NOMO-1 treated with dmso at 0.1 percent for 144 hours (cell line): ENCODE results near the gene ANKFN1.

Experiments used
- DNase-seq: peaks from one replicate; lab custom pipeline; 2025; ENCODE audit not compliant: unreplicated experiment; lab: John Stamatoyannopoulos, UW

ANKFN1 gene, protein sequence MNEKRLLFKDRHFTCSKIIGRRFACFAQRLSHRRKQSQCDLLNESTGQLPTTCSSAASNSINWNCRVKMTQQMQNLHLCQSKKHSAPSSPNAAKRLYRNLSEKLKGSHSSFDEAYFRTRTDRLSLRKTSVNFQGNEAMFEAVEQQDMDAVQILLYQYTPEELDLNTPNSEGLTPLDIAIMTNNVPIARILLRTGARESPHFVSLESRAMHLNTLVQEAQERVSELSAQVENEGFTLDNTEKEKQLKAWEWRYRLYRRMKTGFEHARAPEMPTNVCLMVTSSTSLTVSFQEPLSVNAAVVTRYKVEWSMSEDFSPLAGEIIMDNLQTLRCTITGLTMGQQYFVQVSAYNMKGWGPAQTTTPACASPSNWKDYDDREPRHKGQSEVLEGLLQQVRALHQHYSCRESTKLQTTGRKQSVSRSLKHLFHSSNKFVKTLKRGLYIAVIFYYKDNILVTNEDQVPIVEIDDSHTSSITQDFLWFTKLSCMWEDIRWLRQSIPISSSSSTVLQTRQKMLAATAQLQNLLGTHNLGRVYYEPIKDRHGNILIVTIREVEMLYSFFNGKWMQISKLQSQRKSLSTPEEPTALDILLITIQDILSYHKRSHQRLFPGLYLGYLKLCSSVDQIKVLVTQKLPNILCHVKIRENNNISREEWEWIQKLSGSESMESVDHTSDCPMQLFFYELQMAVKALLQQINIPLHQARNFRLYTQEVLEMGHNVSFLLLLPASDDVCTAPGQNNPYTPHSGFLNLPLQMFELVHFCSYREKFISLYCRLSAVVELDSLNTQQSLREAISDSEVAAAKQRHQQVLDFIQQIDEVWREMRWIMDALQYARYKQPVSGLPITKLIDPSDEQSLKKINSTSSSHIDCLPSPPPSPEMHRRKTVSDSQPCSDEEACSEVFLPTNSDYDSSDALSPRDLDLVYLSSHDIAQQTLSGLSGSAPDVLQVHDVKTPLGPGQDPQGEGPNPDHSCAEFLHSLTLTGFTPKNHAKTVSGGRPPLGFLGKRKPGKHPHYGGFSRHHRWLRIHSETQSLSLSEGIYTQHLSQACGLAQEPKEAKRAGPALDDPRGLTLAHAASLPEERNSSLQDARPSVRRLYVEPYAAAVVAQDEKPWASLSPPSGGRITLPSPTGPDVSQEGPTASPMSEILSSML

DNA sequence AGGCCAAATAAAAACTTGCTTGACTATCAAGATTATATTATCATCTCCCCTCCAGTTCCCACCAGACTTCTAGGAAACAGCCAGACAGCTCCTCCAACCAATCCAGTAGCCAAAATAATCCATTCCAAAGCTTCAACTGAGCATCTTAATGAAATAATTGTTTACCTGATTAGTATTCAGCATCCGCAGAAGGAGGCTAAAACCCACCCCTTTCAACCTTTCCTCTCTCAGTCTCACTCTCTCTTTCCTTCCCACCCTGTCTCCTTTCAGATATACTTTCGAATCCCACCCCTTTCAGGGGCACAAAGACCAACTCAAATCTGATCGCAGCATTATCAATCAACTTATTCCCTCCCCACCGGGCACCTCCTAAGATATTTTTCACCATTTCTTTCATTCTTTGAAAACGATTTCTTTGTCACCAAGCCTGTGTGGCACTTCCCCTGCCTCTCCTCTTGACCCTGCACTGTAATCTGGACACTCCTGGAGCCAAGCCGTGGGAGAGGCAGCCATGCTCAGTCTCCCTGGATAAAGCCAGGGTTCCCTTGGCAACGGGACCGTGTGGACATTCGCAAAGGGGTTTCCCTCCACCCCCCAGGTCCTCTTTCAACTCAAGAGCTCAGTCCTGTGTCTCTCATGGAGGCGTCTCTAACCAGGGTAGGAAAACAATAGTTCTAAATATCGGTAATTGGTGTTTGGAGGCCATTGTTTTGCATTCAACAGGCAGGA lies at the start of gene ANKFN1:
Gene ANKFN1 (plus strand): TSS at position 602 of the 729 bp plus-strand sequence. CDS start 59,193 bp downstream, outside the sequence.
- DNase-seq = no peak

DNA sequence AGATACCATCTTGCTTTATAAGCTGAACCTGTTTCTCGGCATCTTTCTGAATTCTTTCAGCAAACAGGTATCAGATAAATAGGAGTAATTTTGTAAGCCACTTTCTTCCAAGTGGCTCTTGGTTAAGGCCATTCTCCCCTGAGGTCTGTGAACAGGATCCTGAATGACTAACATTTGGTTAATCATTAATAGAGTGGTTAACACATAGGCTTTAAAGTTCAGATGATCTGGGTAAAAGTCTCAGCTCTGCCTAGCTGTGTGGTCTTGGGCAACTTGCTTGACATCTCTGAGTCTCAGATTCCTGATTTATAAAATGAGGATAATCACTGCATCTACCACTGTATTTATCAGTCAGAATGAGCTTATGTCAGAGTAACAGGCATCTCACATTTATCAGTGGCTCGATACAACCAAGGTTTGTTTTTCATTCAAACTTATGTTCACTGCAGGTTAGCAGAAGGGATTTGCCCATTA lies 44.4 kb upstream of the ANKFN1 start:
- DNase-seq = no peak

DNA sequence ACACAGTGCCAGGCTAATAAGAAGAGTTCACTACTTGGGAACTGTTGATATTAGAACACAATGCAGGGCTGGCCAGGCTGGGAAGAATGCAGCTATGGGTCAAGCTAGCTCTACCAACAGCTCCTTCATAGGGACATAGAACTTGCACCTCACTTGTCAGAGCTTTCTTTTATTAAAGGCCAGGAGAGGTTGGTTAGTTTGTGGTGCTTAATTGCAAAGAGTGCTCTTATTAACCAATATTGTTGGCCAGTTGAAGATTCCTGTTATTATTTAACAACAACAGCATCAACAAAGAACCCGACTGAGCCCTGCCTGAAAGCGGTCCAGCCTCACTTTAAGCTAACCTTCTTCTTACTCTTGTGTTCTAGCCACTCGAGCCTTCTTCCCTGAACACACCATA lies 43.4 kb upstream of the ANKFN1 start:
- DNase-seq = no peak

DNA sequence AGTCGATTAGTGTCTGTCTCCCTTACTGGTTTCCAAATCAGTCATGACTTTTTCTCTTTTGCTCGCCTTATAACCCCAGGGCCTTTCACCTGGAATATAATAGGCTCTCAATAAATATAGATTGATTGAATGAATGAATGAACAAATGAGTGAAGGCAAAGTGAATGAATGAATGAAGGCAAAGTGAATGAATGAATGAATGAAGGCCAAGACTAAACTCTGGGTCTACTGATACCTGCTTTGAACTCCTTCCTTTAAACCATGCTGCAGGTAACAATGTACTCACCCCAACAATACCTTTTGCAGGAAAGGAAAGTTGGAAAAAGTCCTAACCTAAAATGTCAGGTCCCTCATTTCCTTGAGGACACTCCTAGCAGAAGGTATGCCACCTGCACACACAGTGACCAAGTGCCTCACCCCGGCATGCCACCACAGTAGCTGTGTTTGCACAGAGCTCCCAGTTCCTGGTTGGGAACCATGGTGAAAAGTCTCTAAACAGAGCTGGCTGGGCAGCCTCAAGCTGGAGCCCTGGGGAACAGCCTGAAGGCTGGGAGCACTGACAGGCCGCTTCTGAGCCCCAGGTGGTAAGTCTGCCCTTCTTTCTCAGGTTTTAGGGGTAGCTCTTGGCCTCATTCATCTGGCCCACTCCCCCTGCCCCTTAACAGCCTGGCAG lies 42.7 kb upstream of the ANKFN1 start:
- DNase-seq = no peak

DNA sequence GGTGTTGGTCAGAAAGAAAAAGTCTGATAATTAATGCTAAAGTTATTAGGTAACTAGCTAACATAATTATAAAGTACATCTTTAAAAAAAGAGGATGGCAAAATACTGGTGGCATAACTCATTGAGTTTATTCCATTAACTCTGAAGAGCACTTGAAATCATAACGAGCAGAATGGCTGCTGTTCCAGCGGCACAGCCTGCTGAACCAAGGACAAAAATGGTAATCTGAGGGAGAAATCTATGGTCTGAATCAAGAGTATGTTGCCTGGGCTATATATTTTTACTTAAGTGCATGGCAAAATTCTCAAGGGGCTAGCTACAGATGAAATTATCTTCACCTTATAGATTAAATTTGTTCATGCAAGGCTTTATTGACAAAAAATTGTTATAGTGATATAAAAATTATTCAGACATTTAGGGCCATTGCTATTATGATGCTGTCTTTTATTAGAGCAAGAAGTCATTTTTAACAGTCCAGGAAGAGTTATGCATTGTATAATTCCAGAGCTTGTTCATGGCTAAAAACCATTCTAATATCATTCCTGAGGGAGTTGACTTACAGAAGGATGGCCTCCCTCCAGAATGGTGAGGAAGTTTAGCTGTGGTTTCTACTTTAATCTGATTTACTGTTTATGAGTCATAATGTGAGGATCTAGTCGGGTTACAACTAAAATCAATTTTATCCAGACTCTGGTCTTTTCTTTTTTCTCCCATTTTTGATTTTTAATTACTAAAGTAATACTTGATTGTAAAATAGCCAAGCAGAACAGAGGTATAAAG lies 41.4 kb upstream of the ANKFN1 start:
- DNase-seq = no peak

DNA sequence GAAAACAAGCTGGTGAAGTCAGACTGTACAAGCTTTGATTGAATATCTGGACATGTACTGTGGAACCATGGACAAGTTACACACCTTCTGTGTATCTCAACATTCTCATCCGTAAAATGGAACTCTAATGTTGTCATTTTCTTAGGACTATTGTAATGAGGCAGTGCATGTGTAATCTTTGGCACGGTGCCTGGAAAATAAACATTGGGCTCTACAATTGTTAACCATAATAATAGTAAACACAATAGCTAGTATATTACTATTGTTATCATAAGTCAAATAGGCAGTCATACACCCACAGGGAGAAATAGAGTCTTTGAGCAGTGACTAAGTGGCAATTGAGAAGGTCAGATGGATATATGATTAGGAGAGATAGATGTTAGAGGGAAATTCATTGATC lies 39.8 kb upstream of the ANKFN1 start:
- no peak for DNase-seq

DNA sequence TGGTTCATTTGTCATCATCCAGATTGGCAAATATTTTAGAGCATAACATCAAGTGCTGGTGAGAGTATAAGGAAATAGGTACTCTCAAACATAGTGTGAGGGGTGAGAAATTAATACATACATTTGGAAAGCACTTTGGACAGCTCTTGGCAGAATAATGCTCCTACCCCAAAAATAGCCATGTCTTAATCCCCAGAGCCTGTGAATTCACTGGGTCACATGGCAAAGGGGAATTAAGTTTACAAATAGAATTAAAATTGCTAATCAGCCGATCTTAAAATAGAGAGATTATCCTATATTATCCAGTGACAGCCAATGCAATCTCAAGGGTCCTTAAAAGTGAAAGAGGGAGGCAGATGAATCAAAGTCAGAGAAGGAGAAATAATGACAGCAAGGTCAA lies 38.8 kb upstream of the ANKFN1 start:
- DNase-seq = no peak

DNA sequence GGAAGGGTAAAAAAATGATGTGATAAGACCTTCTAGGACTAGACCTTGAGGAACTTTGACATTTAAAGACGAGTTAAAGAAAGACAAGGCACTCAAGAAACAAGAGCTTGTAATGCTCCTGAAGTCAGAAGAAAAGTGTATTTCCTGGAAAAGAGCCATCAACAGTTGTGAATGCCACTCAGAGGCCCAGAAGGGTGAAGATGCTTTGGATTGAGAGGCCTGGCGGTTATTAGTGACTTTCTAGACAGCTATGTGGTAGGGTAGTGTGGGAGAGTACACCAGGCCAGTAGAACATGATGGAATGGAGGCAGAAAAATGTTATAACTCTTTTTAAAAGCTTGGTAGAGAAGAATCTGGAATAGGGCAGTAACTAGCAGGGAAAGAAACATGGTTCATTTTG lies 34.1 kb upstream of the ANKFN1 start:
- DNase-seq = no peak

DNA sequence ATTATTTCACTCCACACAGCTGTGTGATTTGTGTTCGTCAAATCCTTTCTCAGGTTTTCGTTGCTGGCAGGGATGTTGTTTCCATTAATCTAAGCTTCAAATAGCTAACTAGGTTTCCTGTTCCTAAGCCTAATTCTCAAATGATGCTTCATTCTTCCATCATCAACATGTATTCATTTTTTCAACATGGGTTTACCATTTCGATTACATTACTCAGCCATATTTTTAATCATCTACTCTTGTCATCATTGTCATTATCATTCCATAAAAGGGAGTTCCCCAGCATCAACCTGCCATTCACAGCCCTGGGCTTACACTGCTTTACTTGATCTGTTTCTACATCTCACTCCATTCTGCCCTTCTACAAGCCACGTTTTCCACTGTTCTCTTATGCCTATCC lies 33.3 kb upstream of the ANKFN1 start:
- no peak for DNase-seq

DNA sequence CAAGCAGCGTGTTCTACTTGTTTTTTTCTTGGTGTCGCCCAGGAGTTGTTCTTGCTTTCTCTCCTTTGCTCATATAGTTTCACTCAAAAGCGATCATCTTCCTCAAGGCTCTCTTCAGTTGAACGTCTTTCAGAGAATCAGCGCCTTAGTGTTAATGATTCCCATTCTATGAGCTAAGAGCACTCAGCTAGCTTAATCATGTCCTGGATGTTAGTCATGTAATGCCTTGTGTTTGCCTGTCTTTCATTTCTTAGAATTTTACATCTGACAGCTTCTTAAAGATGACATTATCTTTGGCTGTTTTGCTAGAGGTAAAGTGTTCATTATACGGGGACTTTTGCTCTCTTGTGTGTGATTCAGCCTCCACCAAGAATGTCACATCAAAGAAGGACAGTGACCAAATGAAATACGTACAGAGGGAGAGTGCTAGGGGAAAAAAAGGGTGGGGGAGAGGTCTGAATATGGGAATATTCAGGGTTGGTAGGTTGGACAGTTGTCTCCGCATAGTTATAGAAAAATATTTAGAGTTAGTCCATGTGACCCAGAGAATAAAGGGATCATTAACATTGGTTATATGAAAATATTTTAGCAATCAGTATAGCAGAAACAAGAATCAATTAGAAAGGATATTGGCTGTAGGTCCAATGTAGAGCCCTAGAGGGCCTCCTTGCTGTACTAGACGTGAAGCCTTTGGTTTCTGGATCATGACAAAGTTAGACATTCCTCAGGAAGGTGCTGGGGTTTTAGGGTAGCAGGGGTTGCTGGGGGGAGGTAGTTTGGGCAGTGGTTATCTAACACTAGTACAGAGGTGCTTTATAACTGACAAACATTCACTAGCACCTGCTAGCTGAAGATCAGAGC lies 31.9 kb upstream of the ANKFN1 start:
- DNase-seq = no peak

DNA sequence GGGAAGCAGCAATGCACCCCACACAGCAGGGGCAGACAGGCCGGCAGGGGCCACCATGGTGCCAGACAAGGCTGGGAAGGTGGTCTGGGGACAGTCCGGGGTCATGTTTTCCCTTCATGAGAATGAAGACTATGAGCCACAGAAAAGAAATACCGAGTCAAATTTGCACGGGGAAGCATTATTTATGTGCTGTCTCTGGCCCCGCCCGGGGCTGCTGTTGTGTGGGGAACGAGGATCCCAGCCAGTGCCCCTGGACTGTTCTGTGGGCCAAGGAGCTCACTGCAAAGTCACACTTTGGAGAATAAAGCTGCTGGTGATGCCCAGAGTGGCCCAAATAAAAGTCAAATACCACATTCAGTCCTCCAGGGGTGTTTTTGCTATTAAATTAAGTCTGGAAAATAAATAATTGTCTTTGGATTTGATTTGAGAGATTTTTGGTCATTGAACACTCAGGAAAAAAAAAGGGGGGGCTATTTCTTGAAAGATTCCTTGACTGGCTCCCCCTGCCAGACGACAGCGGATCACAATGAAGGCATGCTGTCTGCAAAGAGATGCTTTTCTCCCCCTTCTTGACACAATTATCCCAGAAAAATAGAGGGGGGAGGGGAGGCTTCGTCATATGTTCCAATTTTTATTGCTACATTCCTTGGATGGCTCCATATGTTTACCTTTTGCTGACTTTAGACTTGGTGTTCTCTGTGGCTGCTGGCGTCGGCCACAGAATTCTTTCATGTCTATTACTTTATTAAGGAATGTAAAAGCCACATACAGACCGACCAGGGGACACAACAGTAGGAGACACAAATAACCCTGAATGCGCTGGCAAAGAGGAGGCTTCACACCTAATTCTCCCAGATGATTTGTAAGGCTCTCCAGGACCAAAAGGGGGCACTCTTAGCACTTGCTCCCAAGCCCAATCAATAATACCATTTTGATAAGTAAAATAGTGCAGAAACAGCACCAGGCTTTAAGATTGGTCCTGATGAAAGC lies 27.1 kb upstream of the ANKFN1 start:
- peak; percentile 25 for DNase-seq

DNA sequence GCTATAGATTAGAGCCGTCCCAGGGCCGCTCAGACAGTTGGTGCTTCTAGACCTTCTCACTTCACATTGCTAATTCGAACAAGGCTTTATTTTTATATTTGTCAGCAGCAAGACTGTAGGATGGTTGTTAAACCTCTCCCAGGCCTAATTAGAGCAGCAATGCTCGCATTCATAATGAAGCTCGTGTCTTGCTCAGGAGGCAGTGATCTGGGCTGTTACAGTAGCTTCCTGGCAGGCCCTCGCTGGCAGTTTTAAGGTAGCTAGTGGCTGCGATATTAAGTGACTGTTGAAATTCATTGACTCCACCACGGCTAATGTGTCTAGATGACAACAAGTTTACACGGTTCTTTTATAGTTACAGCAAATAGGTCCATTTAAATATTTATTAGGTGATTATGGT lies 23.2 kb upstream of the ANKFN1 start:
- no peak for DNase-seq

DNA sequence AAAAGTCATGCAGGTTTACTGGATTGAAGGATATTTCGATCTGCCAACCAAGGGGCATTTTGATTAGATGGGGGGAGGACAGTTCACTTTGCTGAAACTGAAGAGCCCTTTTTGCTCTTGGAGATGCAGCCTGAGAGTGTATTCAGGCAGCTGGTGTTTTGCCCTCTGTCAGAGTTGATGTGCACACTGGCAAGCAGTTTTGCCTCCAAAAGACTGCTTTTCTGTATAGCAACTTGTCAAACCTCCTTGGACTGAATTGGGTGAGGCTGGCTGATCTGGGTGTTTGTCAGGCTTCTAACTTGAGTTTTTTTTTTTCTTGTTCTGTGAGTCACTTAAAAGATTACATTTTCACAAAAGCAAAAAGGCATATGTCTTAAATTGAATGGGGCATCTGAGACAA lies 22.6 kb upstream of the ANKFN1 start:
- no peak for DNase-seq

DNA sequence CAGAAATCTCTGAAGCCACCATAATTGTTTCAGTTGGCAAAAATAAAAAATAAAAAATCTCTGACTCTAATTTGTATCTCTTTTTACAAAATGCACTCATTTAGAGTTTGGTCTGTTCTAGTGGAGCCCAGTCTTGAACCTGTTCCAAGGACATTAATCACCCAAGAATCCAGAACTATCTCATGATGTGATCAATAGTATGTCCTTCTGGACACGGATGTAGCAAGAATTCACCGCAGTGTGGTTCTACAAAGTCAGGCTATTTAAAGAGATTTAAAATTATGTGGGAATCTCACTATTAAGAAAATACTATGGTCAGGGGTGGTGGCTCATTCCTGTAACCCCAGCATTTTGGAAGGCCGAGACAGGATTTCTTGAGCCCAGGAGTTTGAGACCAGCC lies 21.8 kb upstream of the ANKFN1 start:
- DNase-seq = no peak

DNA sequence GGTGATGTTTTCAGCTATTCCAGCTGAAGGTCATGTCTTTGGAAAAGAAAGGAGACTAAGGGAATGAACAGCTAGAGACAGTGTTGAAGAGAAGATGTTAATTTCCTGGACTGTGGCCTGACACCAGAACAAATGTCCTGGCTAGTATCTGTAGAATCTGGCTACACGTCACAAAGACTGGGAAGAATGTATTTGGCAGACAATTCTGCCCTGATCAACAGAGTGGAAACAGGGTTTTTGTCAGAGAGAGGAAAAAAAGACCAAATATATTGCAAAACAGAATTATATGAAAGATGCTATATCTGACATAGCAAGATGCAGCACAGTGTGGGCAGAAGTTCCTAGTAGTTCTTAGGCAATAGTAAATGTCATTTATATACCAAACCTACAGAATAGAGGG lies 17.0 kb upstream of the ANKFN1 start:
- DNase-seq = no peak

DNA sequence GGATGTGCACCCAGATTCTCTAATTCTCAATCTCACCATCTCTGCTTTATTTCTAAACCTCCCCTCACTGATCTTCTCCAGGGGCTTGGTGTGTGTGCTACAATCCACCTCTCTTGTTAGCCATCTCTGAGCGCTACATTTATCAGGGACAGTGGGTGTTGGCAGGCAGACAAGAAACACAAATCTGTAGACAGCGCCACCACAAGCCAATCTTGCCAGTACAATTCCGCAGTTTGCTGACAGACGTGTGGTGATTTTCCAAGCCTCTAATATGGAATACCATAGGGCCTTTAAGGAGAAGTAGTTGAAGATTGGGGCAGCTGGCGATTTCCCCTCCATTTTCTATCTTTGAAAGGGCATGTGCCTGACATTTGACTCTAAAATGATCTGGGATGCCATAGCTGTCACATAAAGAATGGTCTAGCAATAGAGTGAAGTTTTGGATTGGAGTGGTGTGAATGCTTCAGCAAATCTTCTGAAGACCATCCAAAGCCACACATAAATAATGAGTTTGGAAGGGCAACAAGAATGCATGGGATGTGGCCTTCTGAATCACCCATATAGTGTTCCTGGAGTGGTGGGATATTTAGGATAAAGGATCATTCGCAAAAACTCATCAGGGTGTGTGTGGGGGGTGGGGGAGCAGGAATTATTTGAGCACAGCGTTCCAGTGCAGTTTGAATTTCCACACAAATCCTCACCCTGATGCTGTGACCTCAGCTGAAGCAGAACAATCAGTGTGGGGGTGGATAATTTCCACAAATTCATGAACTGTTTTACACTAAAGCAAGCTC lies 12.0 kb upstream of the ANKFN1 start:
- no peak for DNase-seq

DNA sequence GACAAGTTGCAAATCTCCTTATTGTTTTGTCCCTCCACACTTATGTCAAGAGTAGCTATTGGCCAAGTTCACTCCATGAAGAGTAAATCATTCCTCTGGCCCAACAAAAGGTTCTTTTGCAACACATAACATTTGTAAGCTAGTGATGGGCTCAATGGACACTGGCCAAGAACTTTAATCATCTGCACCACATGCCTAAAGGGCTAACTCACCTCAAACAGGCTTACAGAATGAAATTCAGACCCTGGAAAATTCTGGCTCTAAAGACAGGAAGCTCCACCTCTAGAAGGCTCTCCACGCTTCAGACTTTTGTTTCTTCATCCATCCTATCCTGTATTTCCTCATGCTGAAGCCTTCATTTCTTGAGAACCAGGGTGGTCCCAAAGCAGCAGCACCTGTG lies 10.9 kb upstream of the ANKFN1 start:
- DNase-seq = no peak
